Coronary artery (tissue), 2 donors: ENCODE data around the gene CCDC195.

Experiments
- DNase-seq: peaks from one replicate; pipeline ENCODE4 v3.0.0-alpha.2; 2017; ENCODE audit warnings: low spot score
- H3K27ac ChIP-seq, 2 donors: fragments of 200-600 bp; sonication (generic); one replicate each; pipeline ENCODE4 v1.5.1; 2016 to 2019
- H3K4me3 ChIP-seq: fragments of 200-600 bp; sonication (generic); 2 replicates; pipeline ENCODE4 v1.5.1; 2016; ENCODE audit warnings: mild to moderate bottlenecking, moderate library complexity
- TF ChIP-seq, protein P1 (sequence below): fragments of 200-600 bp; sonication (generic); IDR thresholded peaks from one replicate; pipeline ENCODE4 v1.5.1; 2019; ENCODE audit warnings: antibody characterized with exemption

The CCDC195 gene

DNA sequence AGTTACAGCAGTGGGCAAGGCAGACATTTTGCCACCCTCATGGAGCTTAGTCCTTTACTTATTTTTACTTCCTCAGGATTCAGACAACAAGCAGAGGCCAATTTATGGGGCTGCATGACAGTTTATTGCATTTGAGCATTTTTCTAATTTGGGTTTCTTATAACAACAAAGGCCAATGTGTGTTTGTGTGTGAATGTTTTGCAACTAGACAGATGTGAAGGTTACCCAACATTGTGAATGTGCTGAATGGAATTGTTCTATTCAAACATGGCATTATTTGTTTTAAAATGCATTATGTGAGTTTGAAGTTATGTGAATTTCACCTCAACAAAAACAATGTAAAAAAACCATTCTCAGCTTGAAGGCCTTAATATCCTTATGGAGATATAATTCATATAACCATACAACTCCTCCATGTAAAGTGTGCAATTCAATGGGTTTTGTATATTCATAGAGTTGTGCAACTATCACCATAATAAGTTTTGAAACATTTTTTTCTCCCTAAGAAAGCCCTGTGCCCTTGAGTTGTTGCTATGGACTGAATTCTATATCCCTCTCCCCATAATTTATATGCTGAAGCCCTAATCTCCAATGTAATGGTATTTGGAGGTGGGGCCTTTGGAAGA lies 57.3 kb downstream of the CCDC195 start:
- DNase-seq, result no peak
- Histone ChIP-seq H3K4me3 (no peak overlapping the region), H3K27ac (no peak overlapping the region)
- TF ChIP-seq, protein P1, sequence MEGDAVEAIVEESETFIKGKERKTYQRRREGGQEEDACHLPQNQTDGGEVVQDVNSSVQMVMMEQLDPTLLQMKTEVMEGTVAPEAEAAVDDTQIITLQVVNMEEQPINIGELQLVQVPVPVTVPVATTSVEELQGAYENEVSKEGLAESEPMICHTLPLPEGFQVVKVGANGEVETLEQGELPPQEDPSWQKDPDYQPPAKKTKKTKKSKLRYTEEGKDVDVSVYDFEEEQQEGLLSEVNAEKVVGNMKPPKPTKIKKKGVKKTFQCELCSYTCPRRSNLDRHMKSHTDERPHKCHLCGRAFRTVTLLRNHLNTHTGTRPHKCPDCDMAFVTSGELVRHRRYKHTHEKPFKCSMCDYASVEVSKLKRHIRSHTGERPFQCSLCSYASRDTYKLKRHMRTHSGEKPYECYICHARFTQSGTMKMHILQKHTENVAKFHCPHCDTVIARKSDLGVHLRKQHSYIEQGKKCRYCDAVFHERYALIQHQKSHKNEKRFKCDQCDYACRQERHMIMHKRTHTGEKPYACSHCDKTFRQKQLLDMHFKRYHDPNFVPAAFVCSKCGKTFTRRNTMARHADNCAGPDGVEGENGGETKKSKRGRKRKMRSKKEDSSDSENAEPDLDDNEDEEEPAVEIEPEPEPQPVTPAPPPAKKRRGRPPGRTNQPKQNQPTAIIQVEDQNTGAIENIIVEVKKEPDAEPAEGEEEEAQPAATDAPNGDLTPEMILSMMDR, result no peak

DNA sequence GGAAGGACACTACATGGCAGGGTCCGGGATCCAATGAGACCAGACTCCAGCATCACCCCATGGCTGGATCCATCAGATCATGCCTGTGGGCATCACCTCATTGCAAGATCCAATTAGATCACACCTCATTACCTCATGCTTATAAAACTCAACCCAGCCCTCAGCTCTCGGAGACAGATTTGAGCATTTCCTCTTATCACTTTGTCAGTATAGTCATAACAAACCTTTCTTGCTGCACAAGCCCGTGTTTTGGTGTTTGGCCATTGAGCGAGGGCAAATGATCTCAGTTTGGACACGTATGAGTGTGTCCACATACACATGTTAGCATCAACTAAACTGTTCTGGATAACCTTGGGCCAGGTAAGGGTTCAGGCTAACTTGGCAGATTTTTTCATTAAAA lies 58.8 kb downstream of the CCDC195 start:
- Histone ChIP-seq H3K4me3 (no peak overlapping the region), H3K27ac (no peak overlapping the region)
- TF ChIP-seq, protein P1, result no peak
- DNase-seq, result no peak

DNA sequence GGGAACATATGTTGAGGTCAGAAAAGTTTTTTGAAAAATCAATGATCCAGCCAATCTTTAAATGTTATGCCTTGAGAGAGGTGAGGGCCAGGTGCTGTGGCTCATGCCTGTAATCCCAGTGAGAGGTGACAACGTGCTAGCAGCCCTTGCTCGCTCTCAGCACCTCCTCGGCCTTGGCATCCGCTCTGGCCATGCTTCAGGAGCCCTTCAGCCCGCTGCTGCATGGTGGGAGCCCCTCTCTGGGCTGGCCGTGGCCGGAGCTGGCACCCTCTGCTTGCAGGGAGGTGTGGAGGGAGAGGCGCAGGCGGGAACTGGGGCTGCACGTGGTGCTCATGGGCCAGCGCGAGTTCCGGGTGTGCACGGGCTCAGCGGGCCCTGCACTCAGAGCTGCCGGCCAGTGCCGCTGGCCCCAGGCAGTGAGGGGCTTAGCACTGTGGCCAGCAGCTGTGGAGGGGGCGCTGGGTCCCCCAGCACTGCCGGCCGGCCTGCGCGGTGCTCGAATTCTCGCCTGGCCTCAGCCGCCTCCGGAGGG lies 61.1 kb downstream of the CCDC195 start:
- H3K27ac ChIP-seq, result no peak overlapping the region
- H3K4me3 ChIP-seq, result no peak overlapping the region
- TF ChIP-seq, protein P1, result no peak
- no peak for DNase-seq
